SU-DHL-6 (cell line): ENCODE measurements around the gene ADAMTS12.

ENCODE experiments used
- EZH2phosphoT487 ChIP-seq: fragments of 200-600 bp; sonication (generic), shearing (Covaris generic); conservative IDR thresholded peaks from 2 replicates; pipeline ENCODE4 v1.6.1; 2018; ENCODE audit warnings: mild to moderate bottlenecking, antibody characterized with exemption, low read length, moderate library complexity, mixed read lengths
- TF ChIP-seq, protein P1 (sequence below): fragments of 200-600 bp; sonication (generic); IDR thresholded peaks from one replicate; pipeline ENCODE4 v1.5.1; 2017; ENCODE audit warnings: antibody characterized with exemption, mild to moderate bottlenecking, low read length, moderate library complexity; ENCODE audit not compliant: insufficient read depth, poor library complexity, severe bottlenecking

DNA sequence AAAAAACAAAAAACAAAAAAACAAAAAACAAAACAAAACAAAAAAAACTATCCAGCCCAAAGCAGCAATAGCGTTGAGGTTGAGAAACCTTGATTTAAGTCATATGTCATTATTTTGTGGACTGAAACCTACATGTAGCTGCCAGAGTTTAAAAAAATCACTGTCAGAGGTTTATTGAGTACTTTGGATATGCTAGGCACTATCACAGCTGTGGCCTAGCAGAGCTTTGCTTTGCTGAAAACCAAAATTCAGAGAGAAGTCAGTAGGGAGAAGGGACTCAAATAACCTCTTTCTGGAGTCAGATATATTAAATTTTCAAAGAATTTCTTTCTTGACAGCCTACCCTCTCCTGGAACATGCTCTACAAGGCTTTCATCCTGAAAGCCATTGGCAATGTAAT, 299.5 kb downstream of the ADAMTS12 start:
- TF ChIP-seq, protein P1, sequence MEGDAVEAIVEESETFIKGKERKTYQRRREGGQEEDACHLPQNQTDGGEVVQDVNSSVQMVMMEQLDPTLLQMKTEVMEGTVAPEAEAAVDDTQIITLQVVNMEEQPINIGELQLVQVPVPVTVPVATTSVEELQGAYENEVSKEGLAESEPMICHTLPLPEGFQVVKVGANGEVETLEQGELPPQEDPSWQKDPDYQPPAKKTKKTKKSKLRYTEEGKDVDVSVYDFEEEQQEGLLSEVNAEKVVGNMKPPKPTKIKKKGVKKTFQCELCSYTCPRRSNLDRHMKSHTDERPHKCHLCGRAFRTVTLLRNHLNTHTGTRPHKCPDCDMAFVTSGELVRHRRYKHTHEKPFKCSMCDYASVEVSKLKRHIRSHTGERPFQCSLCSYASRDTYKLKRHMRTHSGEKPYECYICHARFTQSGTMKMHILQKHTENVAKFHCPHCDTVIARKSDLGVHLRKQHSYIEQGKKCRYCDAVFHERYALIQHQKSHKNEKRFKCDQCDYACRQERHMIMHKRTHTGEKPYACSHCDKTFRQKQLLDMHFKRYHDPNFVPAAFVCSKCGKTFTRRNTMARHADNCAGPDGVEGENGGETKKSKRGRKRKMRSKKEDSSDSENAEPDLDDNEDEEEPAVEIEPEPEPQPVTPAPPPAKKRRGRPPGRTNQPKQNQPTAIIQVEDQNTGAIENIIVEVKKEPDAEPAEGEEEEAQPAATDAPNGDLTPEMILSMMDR: no peak
- TF ChIP-seq EZH2phosphoT487: no peak
